ENCODE measurements around the gene GASK1A.

GRCh38 chr3:43074482-43074881, 95.4 kb downstream of the GASK1A start:
- TF ChIP-seq CTCF (IDR thresholded peaks at IDR 0.05) (no peak), FOSL2 (IDR thresholded peaks at IDR 0.05) (no peak), FOSL2 (CRISPR knock-in tag; IDR thresholded peaks at IDR 0.05) (no peak), KDM5A (IDR thresholded peaks at IDR 0.05) (no peak), USF2 (IDR thresholded peaks at IDR 0.05) (no peak)

All from A549 (cell line).